Common myeloid progenitor, CD34-positive (primary cell): ENCODE data around the gene TMEM214.

Experiments
- CTCF ChIA-PET: fragments of 350-600 bp; sonication (Branson Sonifier 250); formaldehyde crosslinking; loops from one replicate; lab custom pipeline; 2021; ENCODE audit warnings: antibody characterized with exemption; lab: Charles Lee
- POLR2A ChIA-PET: fragments of 350-600 bp; sonication (Branson Sonifier 250); formaldehyde crosslinking; loops from one replicate; lab custom pipeline; 2021; ENCODE audit warnings: antibody characterized with exemption; lab: Charles Lee
- DNase-seq, 3 donors: peaks; one replicate each; pipeline versions ENCODE4 v3.0.0 to v3.0.0-alpha.2; 2013
- H3K27ac ChIP-seq, 2 experiments: 1 replicate in 1 of 2; 2 replicates in 1 of 2; pipeline ENCODE4 v1.7.0; 2013; ENCODE audit warnings: inconsistent platforms in 2 of 2, low read length in 2 of 2, mild to moderate bottlenecking in 2 of 2, low read depth in 1 of 2, moderate library complexity in 1 of 2; ENCODE audit not compliant: severe bottlenecking in 2 of 2, insufficient read depth in 1 of 2, poor library complexity in 1 of 2
- H3K27me3 ChIP-seq, 5 experiments: replicated peaks in 2 of 5; 1 replicate in 3 of 5; 2 replicates in 2 of 5; pipeline versions ENCODE4 v1.6.1 to v1.7.0; 2013; ENCODE audit warnings: low read length in 4 of 5, mild to moderate bottlenecking in 2 of 5, moderate library complexity in 2 of 5, inconsistent platforms in 1 of 5; ENCODE audit not compliant: insufficient read depth in 5 of 5, control insufficient read depth in 4 of 5
- H3K36me3 ChIP-seq, 4 experiments: 1 replicate in 2 of 4; 2 replicates in 2 of 4; pipeline versions ENCODE4 v1.6.1 to v1.7.0; 2013; ENCODE audit warnings: low read length in 3 of 4, control low read depth in 1 of 4, mild to moderate bottlenecking in 1 of 4; ENCODE audit not compliant: control insufficient read depth in 4 of 4, insufficient read depth in 4 of 4
- H3K4me1 ChIP-seq, 4 experiments: 1 replicate in 3 of 4; 2 replicates in 1 of 4; pipeline versions ENCODE4 v1.6.1 to v1.7.1; 2013; ENCODE audit warnings: low read length in 3 of 4, mild to moderate bottlenecking in 3 of 4, control low read depth in 1 of 4, inconsistent platforms in 1 of 4, moderate library complexity in 1 of 4; ENCODE audit not compliant: control insufficient read depth in 4 of 4, insufficient read depth in 4 of 4; ENCODE audit errors: control extremely low read depth in 1 of 4
- H3K4me3 ChIP-seq, 7 experiments: 1 replicate in 4 of 7; 2 replicates in 3 of 7; pipeline versions ENCODE4 v1.5.1 to v1.7.0; 2013; ENCODE audit warnings: mild to moderate bottlenecking in 7 of 7, low read length in 6 of 7, moderate library complexity in 6 of 7, inconsistent platforms in 2 of 7, low read depth in 2 of 7, control low read depth in 1 of 7; ENCODE audit not compliant: insufficient read depth in 4 of 7, control insufficient read depth in 1 of 7; ENCODE audit errors: extremely low read depth in 1 of 7
- H3K9me3 ChIP-seq, 5 experiments: 1 replicate in 4 of 5; 2 replicates in 1 of 5; pipeline versions ENCODE4 v1.6.1 to v1.7.1; 2013; ENCODE audit warnings: low read length in 4 of 5, mild to moderate bottlenecking in 2 of 5, inconsistent platforms in 1 of 5, low read depth in 1 of 5, moderate library complexity in 1 of 5; ENCODE audit not compliant: control insufficient read depth in 4 of 5, insufficient read depth in 2 of 5; ENCODE audit errors: control extremely low read depth in 1 of 5
- WGBS: methylation state at CpG from one replicate; pipeline ENCODE4 v1.1.5; 2013; ENCODE audit not compliant: insufficient coverage; 5-methylcytosine and 5-hydroxymethylcytosine counted together

TMEM214 gene

DNA sequence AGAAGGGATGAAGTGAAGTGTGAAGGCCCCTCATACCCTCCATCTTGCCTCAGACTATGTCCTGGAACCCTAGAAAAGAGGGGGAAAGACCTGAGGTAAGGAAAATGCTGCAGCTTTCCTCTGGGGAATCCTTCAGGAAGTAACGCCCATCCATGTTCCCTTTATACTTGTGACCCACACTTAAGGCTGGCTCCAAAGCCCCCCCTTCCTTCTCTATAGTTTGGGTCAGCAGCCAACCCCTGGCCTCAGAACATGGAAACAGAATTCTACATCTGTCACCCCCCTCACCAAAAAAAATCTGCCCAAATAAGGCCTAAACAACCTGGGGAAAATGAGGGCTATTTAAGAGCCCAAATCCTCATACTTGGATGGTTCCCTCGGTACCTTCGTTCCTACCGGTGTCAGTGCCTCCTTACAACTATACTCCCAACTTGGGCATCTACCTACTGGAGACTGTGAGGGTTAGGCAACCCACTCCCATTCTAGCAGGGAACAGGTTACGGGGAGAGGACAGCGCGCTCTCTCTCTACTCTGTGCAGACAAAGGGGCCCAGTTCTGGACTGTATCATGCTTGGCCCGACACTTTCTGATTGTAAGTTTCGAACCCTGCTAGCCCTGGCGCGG, 38.0 kb downstream of the TMEM214 start:
- CTCF ChIA-PET: interaction anchor here (4.5 to 28.0 kb wide), 3 partner anchors 11 to 17 kb away, joined by 28 to 381 read pairs (median 50); partner anchors contain the start of genes AGBL5 and KHK
- POLR2A ChIA-PET: interaction anchor here (1.0 to 2.8 kb wide), 5 partner anchors 8 to 20 kb away, joined by 3 to 16 read pairs (median 5); partner anchors contain the start of genes AGBL5 and KHK
- H3K4me3 ChIP-seq: peak overlapping the region; percentile 71 to 98 (median 96)
- no peaks in the 10 kb centered on the region for H3K27me3 ChIP-seq
- peaks cover 6 to 34% (median 19%) of the 10 kb centered on the region in 4 experiments for H3K36me3 ChIP-seq
- WGBS: 7% methylated on average over 11 of the region's 11 CpGs
- H3K4me1 ChIP-seq: peaks cover 13 to 56% (median 52%) of the 10 kb centered on the region in 4 experiments
- peak overlapping the region; percentile 84 to 92 for H3K27ac ChIP-seq
- no peaks in the 10 kb centered on the region for H3K9me3 ChIP-seq
- no peak for DNase-seq

DNA sequence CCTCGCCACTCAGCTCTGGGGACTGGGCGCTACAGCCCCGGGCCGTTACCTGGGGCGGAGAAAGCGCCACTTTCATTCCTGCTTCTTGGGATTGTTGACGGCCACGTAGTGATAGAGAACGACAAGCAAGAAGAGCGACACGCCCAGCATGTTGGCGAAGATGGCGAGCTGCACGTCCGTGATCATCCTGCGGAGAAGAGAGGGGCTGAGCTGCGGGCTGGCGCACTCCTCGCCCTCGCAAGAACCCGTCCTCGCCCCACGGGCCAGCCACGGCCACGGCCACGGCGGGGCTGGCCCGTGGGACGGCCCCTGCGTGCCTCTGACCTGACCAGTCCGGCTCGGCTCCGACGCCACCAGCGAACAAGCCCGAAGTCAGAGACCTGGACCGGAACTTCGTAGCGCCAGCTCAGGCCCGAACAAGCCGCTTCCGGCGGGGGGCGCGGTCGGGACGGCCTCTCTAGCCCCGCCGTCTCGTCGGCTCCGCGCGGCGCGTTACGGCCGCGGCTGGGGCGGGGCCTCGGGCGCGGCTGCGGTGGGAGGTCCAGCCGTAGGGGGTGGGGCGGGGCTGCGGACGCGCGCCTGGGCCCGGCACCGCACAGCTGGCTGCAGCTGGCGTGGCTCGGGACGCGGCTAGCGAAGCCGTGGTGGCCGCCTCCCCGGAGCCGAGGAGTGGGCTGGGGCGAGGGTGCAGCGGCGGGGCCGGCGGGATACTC, 38.7 kb downstream of the TMEM214 start, which contains the start of gene OST4:
Gene OST4, minus strand, starts transcription at position 378 of the 713 bp plus-strand sequence.
- Histone ChIP-seq H3K27ac (peak within 1 kb of the TSS; percentile 84 to 92), H3K4me3 (peak within 1 kb of the TSS; percentile 71 to 98 (median 96)), H3K36me3 (peaks cover 6 to 34% (median 16%) of the 10 kb centered on the region in 4 experiments), H3K27me3 (no peaks in the 10 kb centered on the region), H3K4me1 (peaks cover 13 to 63% (median 55%) of the 10 kb centered on the region in 4 experiments), H3K9me3 (no peaks in the 10 kb centered on the region)
- peak; percentile 90 to 94 (median 94) for DNase-seq
- under 1% methylated on average over 80 of the region's 86 CpGs for WGBS
- POLR2A ChIA-PET: interaction anchor here (0.6 to 2.8 kb wide), 6 partner anchors 9 to 21 kb away, joined by 3 to 16 read pairs (median 4); partner anchors contain the start of genes AGBL5 and KHK
- CTCF ChIA-PET: interaction anchor here (4.5 to 28.0 kb wide), 3 partner anchors 10 to 18 kb away, joined by 28 to 381 read pairs (median 50); partner anchors contain the start of genes AGBL5 and KHK

DNA sequence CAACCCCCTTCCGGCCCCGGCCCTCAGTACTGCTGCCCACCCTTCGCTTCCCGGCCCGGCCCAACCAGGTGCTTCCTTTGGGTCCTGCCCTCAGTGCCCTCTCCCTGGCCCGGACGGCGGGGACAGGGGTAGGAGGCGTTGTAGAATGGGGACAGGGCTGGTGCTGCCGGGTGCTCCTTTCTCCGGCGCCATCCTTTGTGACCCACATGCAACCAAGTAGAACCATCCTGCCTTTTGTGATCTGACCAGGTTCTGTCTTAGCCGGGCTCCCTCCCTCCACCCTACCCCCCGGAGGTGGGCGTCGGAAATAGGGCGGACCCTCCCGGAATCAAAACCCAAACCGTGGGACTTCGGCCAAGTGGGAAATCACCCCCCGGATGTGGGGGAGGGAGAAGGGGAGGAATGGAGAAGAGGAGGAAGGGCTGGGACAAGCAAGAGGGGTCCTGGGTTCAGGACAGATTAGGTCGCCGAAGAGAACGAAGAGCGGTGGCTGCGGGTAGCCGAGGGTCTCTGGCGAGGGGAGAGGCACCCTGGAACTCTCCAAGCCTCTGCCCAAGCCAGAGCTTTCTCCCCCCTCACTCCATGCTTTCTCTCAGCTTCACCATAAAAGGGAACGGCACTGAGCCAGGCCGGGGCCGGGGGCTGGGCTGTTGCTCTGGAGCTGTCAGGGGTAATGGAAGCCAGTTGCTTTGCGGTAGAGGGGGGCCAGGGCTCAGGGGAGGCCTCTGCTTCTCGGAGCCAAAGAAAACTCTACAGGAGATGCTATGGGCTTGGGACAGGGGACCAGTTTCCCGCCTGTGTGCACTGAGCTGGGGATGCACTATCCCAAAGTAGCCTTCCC, 39.4 kb downstream of the TMEM214 start:
- Histone ChIP-seq H3K4me3 (peak overlapping the region; percentile 71 to 98 (median 96)), H3K9me3 (no peaks in the 10 kb centered on the region), H3K36me3 (peaks cover 6 to 31% (median 16%) of the 10 kb centered on the region in 4 experiments), H3K27ac (peak overlapping the region in 1 of 2 experiments; percentile 58), H3K4me1 (peaks cover 13 to 66% (median 59%) of the 10 kb centered on the region in 4 experiments), H3K27me3 (no peaks in the 10 kb centered on the region)
- ChIA-PET POLR2A (interaction anchor here (0.6 to 2.8 kb wide), 4 partner anchors 9 to 22 kb away, joined by 4 to 16 read pairs (median 8); partner anchors contain the start of gene AGBL5), CTCF (interaction anchor here (0.9 to 28.0 kb wide), 8 partner anchors 9 to 119 kb away, joined by 3 to 381 read pairs (median 4); partner anchors contain the start of genes ABHD1, AGBL5 and KHK)
- DNase-seq: peak in 2 of 3 donors; percentile 66 to 72
- 10% methylated on average over 11 of the region's 34 CpGs for WGBS

DNA sequence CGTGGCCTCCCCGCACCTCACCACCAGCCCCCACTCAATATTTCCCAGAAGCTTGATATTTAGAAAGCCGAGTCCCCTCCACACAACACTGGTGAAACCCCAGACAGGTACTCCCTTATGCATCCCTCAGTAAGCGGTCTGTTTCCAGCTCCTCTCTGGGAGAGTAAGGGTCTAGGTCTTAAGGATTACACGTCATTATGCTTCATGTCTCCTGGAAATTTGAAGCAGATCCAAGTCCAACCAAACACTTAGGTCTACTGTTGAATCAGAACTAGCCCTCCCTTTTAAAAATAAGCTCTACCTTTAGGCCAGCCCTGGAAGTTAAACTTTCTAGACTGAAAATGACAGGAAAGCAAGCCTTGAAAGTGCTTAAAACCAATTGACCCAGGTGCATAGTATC, 40.2 kb downstream of the TMEM214 start:
- H3K4me1 ChIP-seq: peaks cover 13 to 71% (median 61%) of the 10 kb centered on the region in 4 experiments
- no peak for DNase-seq
- H3K27ac ChIP-seq: no peak overlapping the region

DNA sequence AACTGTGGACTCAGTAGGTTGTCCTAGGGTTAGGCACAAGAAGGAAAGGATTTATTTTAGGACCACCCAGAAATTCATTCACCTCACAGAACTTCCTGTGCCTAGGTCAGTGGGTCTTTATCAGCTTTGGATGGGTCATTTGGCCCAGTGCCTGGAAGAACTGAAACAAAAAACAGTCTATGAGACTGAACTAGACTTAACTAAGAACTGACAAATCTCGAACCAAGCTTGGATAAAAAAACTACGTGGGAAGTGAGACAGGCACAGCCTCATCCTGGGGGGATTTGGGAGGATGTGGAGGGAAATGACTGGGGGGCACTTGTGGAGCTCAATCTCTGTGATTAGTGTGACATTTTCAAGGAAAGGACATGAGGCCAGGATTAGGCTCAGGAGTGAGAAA, 41.0 kb downstream of the TMEM214 start:
- no peak overlapping the region for H3K27ac ChIP-seq
- POLR2A ChIA-PET: interaction anchor here (1.4 kb wide), 1 partner anchor 15 kb away, joined by 4 read pairs; no protein-coding TSS in a partner anchor
- WGBS: 55% methylated on average over 1 of the region's 2 CpGs

More for the DNA sequence above, 40.2 kb downstream of the TMEM214 start:
- H3K27me3 ChIP-seq: no peaks in the 10 kb centered on the region
- no peaks in the 10 kb centered on the region for H3K9me3 ChIP-seq
- WGBS: 90% methylated on average over 5 of the region's 5 CpGs
- H3K36me3 ChIP-seq: peaks cover 6 to 24% (median 13%) of the 10 kb centered on the region in 4 experiments
- ChIA-PET POLR2A (interaction anchor here (2.4 to 2.8 kb wide), 2 partner anchors 8 to 22 kb away, joined by 12 to 16 read pairs; partner anchors contain the start of gene AGBL5), CTCF (interaction anchor here (0.9 to 28.0 kb wide), 8 partner anchors 9 to 118 kb away, joined by 3 to 381 read pairs (median 4); partner anchors contain the start of genes ABHD1, AGBL5 and KHK)
- peak overlapping the region in 3 of 7 experiments; percentile 16 to 97 (median 19) for H3K4me3 ChIP-seq

More for the DNA sequence above, 41.0 kb downstream of the TMEM214 start:
- no peak for DNase-seq
- peaks cover 13 to 79% (median 66%) of the 10 kb centered on the region in 4 experiments for H3K4me1 ChIP-seq
- H3K4me3 ChIP-seq: no peak overlapping the region
- CTCF ChIA-PET: interaction anchor here (0.6 to 28.0 kb wide), 6 partner anchors 8 to 35 kb away, joined by 3 to 381 read pairs (median 16); partner anchors contain the start of genes AGBL5 and KHK
- no peaks in the 10 kb centered on the region for H3K9me3 ChIP-seq
- no peaks in the 10 kb centered on the region for H3K27me3 ChIP-seq
- peaks cover 3 to 16% (median 8%) of the 10 kb centered on the region in 4 experiments for H3K36me3 ChIP-seq
